ENCODE results near the gene CPLX1.

CPLX1 gene

GRCh38 chr4:826508-827208 is 729 bp upstream of the CPLX1 start:
- no peak for DNase-seq (ENCODE audit: low read depth)
- H3K4me3 ChIP-seq (ENCODE audit: low read depth, low read length): no peak overlapping the region
- TF ChIP-seq, protein P1, sequence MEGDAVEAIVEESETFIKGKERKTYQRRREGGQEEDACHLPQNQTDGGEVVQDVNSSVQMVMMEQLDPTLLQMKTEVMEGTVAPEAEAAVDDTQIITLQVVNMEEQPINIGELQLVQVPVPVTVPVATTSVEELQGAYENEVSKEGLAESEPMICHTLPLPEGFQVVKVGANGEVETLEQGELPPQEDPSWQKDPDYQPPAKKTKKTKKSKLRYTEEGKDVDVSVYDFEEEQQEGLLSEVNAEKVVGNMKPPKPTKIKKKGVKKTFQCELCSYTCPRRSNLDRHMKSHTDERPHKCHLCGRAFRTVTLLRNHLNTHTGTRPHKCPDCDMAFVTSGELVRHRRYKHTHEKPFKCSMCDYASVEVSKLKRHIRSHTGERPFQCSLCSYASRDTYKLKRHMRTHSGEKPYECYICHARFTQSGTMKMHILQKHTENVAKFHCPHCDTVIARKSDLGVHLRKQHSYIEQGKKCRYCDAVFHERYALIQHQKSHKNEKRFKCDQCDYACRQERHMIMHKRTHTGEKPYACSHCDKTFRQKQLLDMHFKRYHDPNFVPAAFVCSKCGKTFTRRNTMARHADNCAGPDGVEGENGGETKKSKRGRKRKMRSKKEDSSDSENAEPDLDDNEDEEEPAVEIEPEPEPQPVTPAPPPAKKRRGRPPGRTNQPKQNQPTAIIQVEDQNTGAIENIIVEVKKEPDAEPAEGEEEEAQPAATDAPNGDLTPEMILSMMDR (IDR thresholded peaks at IDR 0.05; ENCODE audit: insufficient read depth, low read depth, low read length, missing control alignments): no peak

DNA sequence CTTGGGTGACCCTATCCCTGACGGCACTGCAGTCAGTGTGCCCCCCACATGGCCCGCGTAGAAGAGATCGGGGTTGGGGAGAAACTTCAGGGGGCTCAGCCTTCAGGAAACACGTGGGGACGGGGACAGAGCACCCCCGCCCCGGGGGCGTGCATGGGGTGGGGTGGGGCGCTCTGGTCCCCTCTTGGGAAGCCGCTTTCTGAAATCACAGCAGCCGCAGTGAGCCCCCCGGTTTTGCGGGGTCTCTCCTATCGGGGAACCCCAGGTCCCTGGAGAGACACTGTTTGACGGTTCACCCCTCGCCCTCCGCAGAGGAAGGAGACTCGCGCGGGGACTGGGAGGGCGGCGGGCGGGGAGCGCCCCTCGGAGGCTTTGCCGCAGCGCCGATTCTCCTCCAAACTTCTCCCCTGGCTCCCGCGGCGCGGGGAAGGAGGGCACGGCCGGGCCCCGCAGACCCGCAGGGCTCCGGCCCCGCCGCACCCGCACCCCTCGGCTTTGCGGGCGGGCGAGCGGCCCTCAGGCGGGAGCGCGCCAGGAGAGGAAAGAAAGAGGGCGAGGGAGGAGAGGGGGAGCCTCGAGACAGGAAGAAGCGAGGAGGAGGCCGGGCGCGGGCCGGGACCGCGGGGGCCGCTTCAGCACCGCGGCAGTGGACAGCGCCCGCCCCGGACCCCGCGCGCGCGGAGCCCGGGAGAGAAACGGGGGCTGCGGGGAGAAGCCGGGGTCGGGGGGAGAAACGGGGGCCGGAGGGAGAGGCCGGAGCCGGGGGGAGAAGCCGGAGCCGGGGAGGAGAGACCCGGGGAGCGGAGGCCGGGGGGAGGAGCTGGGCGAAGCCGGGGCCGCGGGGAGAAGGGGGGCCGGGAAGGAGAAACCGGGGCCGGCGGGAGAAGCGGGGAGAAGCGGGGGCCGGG is 612 bp downstream of the CPLX1 start:
- TF ChIP-seq, protein P1 (IDR thresholded peaks at IDR 0.05; ENCODE audit: insufficient read depth, low read depth, low read length, missing control alignments): no peak
- DNase-seq (ENCODE audit: low read depth): no peak
- no peak overlapping the region for H3K4me3 ChIP-seq (ENCODE audit: low read depth, low read length)

- DNase-seq (ENCODE audit: low read depth): no peak
- H3K4me3 ChIP-seq (ENCODE audit: low read depth, low read length): no peak overlapping the region
- TF ChIP-seq, protein P1 (IDR thresholded peaks at IDR 0.05; ENCODE audit: insufficient read depth, low read depth, low read length, missing control alignments): no peak
Measured at GRCh38 chr4:824461-825062, 1.4 kb downstream of the CPLX1 start.

GRCh38 chr4:823761-824460 is 2.0 kb downstream of the CPLX1 start:
- DNase-seq (ENCODE audit: low read depth): no peak
- TF ChIP-seq, protein P1 (IDR thresholded peaks at IDR 0.05; ENCODE audit: insufficient read depth, low read depth, low read length, missing control alignments): no peak
- no peak overlapping the region for H3K4me3 ChIP-seq (ENCODE audit: low read depth, low read length)

DNA sequence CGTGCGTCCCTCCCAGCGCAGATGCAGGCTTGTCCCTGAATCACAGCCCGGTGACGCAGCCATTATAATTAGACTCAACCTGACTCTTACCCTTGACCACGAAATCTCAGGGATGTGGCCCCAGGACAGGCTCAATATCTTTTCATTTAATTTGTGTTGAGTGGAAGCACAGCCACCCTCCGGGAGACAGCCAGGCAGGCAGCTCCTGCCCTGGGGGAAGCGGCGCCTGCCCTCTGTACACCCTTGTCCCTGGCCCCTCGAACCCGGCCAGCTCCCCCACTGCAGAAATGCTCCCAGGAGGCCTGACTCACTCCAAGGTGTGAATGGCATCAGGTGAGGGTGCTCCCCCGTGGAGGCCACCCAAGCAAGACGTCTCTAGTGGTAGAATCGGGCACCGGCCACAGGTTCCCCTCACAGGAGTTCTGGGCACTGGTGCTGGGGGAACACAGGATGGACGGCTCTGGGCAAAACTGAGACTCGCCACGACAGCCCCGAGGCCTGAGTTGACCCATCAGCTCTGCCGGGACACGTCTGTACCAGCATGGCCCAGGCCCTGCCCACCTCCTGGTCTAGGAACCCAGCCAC is 2.7 kb downstream of the CPLX1 start:
- no peak for DNase-seq (ENCODE audit: low read depth)
- H3K4me3 ChIP-seq (ENCODE audit: low read depth, low read length): no peak overlapping the region
- TF ChIP-seq, protein P1 (IDR thresholded peaks at IDR 0.05; ENCODE audit: insufficient read depth, low read depth, low read length, missing control alignments): no peak
